Hindlimb muscle (tissue), 1 donor: ENCODE measurements around the gene ETV1. TPM values are rescaled to one million over a fixed set of nuclear protein-coding genes. Genes with fewer than 3 reads are reported as not detected.
A peak's percentile ranks its signal among the peaks of the same experiment; 100 is the strongest.
"Not testable (repeated sequence)": the region's sequence is repeated elsewhere in the genome, so short reads cannot be mapped to it uniquely, and the experiment has no call there.

Experiments used
- DNase-seq: peaks from one replicate; pipeline ENCODE4 v3.0.0-alpha.2; 2013
- polyA plus RNA-seq: library from polyadenylated mRNA; unstranded; fragments of 120-200 nt; gene quantifications from one replicate; pipeline ENCODE4 v1.2.1, GENCODE V29; 2013; ENCODE audit not compliant: insufficient read length

Gene ETV1
- polyA plus RNA-seq, 1 donor = 11.0 TPM

- DNase-seq = peak; percentile 81
Observed at GRCh38 chr7:13920053-13920697, 69.3 kb downstream of the ETV1 start.

GRCh38 chr7:13918333-13918732, 71.1 kb downstream of the ETV1 start:
- not testable (repeated sequence) for DNase-seq

GRCh38 chr7:13917103-13917502, 72.4 kb downstream of the ETV1 start:
- DNase-seq = not testable (repeated sequence)

- no peak for DNase-seq
Observed at GRCh38 chr7:13915891-13916290, 73.6 kb downstream of the ETV1 start.

GRCh38 chr7:13912715-13913278, 76.7 kb downstream of the ETV1 start:
- DNase-seq = no peak

- DNase-seq = no peak
Observed at GRCh38 chr7:13911909-13912308, 77.6 kb downstream of the ETV1 start.

GRCh38 chr7:13910805-13911551, 78.5 kb downstream of the ETV1 start:
- no peak for DNase-seq

GRCh38 chr7:13908667-13909397, 80.6 kb downstream of the ETV1 start:
- DNase-seq = no peak

GRCh38 chr7:13907831-13908230, 81.6 kb downstream of the ETV1 start:
- no peak for DNase-seq

- DNase-seq = no peak
Observed at GRCh38 chr7:13904689-13905088, 84.8 kb downstream of the ETV1 start.

- no peak for DNase-seq
Observed at GRCh38 chr7:13904007-13904406, 85.5 kb downstream of the ETV1 start.

GRCh38 chr7:13901577-13901976, 87.9 kb downstream of the ETV1 start:
- DNase-seq = no peak

GRCh38 chr7:13898957-13899670, 90.4 kb downstream of the ETV1 start:
- DNase-seq = no peak

- no peak for DNase-seq
Observed at GRCh38 chr7:13897819-13898218, 91.6 kb downstream of the ETV1 start.

GRCh38 chr7:13894954-13895353, 94.5 kb downstream of the ETV1 start:
- no peak for DNase-seq

GRCh38 chr7:13894377-13894776, 95.1 kb downstream of the ETV1 start:
- no peak for DNase-seq

- no peak for DNase-seq
Observed at GRCh38 chr7:13890793-13891192, 98.7 kb downstream of the ETV1 start.

- DNase-seq = no peak
Observed at GRCh38 chr7:13886356-13886755, 103.1 kb downstream of the ETV1 start.

GRCh38 chr7:13882051-13882450, 107.4 kb downstream of the ETV1 start:
- DNase-seq = no peak

- DNase-seq = no peak
Observed at GRCh38 chr7:13880789-13881188, 108.7 kb downstream of the ETV1 start.

- no peak for DNase-seq
Observed at GRCh38 chr7:13879994-13880686, 109.3 kb downstream of the ETV1 start.

- DNase-seq = no peak
Observed at GRCh38 chr7:13879143-13879542, 110.3 kb downstream of the ETV1 start.
